ENCODE data around the gene C19orf12. TPM values are rescaled to one million over a fixed set of nuclear protein-coding genes. Genes with fewer than 3 reads are reported as not detected.

Gene C19orf12
- total and polyA plus RNA-seq, 3 donors from 2014 or later, result 20.8 to 40.5 (median 28.8) TPM

GRCh38 chr19:29760752-29761502 lies 45.9 kb upstream of the C19orf12 start:
- no peak for DNase-seq
- Histone ChIP-seq H3K27me3 (no peaks in the 10 kb centered on the region), H3K27ac (no peak overlapping the region), H3K36me3 (ENCODE audit: low read depth, missing control alignments) (no peaks in the 10 kb centered on the region), H3K4me1 (no peaks in the 10 kb centered on the region), H3K9me3 (no peaks in the 10 kb centered on the region), H3K4me3 (no peak overlapping the region)
- intact Hi-C loops (cut with DNase I; ENCODE audit: low total_unique reads), result no loop called here
- TF ChIP-seq CTCF (IDR thresholded peaks at IDR 0.05), result no peak
- TF ChIP-seq POLR2A (IDR thresholded peaks at IDR 0.05), result no peak
- WGBS, 2 donors, result 90 to 91% methylated on average over 14 to 16 of the region's 16 CpGs

DNA sequence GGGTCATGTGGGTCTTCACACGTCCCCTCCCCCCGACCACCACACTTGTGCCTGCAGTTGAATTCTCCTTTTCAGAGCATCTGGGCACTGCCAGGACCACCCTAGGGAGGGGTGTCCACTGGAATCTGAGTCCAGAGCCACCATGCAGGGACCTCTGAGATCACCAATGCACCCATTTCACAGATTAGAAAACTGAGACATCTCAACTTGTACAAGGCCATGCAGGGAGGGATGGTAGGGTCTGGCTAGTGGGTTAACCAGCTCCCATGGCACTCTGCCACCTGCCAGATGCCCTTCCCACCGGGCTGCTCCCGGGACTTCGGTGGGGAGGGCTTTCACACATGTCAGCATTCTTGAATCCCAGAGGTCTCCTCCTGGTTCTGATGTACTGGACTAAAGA lies 44.3 kb upstream of the C19orf12 start:
- Histone ChIP-seq H3K27me3 (no peaks in the 10 kb centered on the region), H3K9me3 (no peaks in the 10 kb centered on the region), H3K4me3 (no peak overlapping the region), H3K36me3 (ENCODE audit: low read depth, missing control alignments) (no peaks in the 10 kb centered on the region), H3K27ac (no peak overlapping the region), H3K4me1 (no peaks in the 10 kb centered on the region)
- DNase-seq, result no peak
- no peak for TF ChIP-seq POLR2A (IDR thresholded peaks at IDR 0.05)
- TF ChIP-seq CTCF (IDR thresholded peaks at IDR 0.05), result no peak
- 74 to 93% methylated on average over 5 of the region's 5 CpGs for WGBS, 2 donors
- intact Hi-C loops (cut with DNase I; ENCODE audit: low total_unique reads), result no loop called here

DNA sequence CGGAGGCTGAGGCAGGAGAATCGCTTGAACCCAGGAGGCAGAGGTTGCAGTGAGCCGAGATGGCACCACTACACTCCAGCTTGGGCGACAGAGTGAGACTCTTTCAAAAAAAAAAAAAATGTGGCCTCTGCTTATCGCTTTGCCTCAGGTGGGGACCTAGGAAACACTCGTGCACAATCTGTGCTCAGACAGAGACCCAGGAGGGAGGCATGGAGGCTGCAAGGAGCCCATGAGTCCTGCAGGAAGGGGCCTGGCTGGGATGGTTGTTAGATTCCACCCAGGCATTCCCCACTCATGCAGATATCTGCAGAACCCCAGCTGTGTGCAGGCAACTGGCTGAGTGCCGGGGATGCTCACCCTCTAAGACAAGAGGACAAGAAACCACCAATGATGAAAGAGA lies 43.8 kb upstream of the C19orf12 start:
- intact Hi-C loops (cut with DNase I; ENCODE audit: low total_unique reads), result no loop called here
- DNase-seq, result no peak
- 95 to 97% methylated on average over 7 of the region's 7 CpGs for WGBS, 2 donors
- no peak overlapping the region for H3K4me3 ChIP-seq
- H3K9me3 ChIP-seq, result no peaks in the 10 kb centered on the region
- H3K27ac ChIP-seq, result no peak overlapping the region
- no peaks in the 10 kb centered on the region for H3K4me1 ChIP-seq
- H3K27me3 ChIP-seq, result no peaks in the 10 kb centered on the region
- no peak for TF ChIP-seq POLR2A (IDR thresholded peaks at IDR 0.05)
- TF ChIP-seq CTCF (IDR thresholded peaks at IDR 0.05), result no peak
- no peaks in the 10 kb centered on the region for H3K36me3 ChIP-seq (ENCODE audit: low read depth, missing control alignments)

- DNase-seq, result no peak
- TF ChIP-seq CTCF (IDR thresholded peaks at IDR 0.05) (no peak), POLR2A (IDR thresholded peaks at IDR 0.05) (no peak)
- H3K9me3 ChIP-seq, result no peaks in the 10 kb centered on the region
- WGBS, 2 donors, result 88 to 100% methylated on average over 1 to 9 of the region's 9 CpGs
- no peaks in the 10 kb centered on the region for H3K36me3 ChIP-seq (ENCODE audit: low read depth, missing control alignments)
- intact Hi-C loops (cut with DNase I; ENCODE audit: low total_unique reads), result no loop called here
- H3K27me3 ChIP-seq, result no peaks in the 10 kb centered on the region
- no peak overlapping the region for H3K27ac ChIP-seq
- H3K4me3 ChIP-seq, result no peak overlapping the region
- no peaks in the 10 kb centered on the region for H3K4me1 ChIP-seq
These were observed 42.5 kb upstream of the C19orf12 start for GRCh38 chr19:29757551-29757950.

GRCh38 chr19:29753934-29754305 lies 38.9 kb upstream of the C19orf12 start:
- DNase-seq, result no peak
- Histone ChIP-seq H3K27ac (no peak overlapping the region), H3K9me3 (no peaks in the 10 kb centered on the region), H3K36me3 (ENCODE audit: low read depth, missing control alignments) (no peaks in the 10 kb centered on the region), H3K4me3 (peak overlapping the region in 1 of 2 donors; percentile 17), H3K4me1 (no peaks in the 10 kb centered on the region), H3K27me3 (no peaks in the 10 kb centered on the region)
- no peak for TF ChIP-seq POLR2A (IDR thresholded peaks at IDR 0.05)
- no peak for TF ChIP-seq CTCF (IDR thresholded peaks at IDR 0.05)
- 62 to 64% methylated on average over 7 of the region's 7 CpGs for WGBS, 2 donors
- intact Hi-C loops (cut with DNase I; ENCODE audit: low total_unique reads), result no loop called here

Measured in testis (tissue), 3 donors.